ENCODE results near the gene SH3RF1. TPM values are rescaled to one million over a fixed set of nuclear protein-coding genes. Genes with fewer than 3 reads are reported as not detected.

SH3RF1 gene
- total RNA-seq, 1 experiment from 2014 or later, result 11.5 TPM

GRCh38 chr4:169103966-169104412, 166.8 kb downstream of the SH3RF1 start:
- ChIA-PET CTCF (no interaction called here), POLR2A (no interaction called here)
- H3K36me3 ChIP-seq (ENCODE audit: control insufficient read depth, insufficient read depth, low read length), result no peaks in the 10 kb centered on the region; the same call in 1 of the 2 replicates
- no peak for TF ChIP-seq SIN3A (IDR thresholded peaks at IDR 0.05; ENCODE audit: borderline replicate concordance, insufficient read depth, low read depth, low read length)
- TF ChIP-seq POLR2AphosphoS5 (IDR thresholded peaks at IDR 0.05; ENCODE audit: low read depth, low read length), result no peak
- H3K4me1 ChIP-seq (ENCODE audit: control insufficient read depth, insufficient read depth, low read length), result no peaks in the 10 kb centered on the region; the same call in 1 of the 2 replicates
- no peak overlapping the region; the same call in 1 of the 2 replicates for H3K27ac ChIP-seq (ENCODE audit: low read length)
- peak; percentile 38 for ATAC-seq
- no peak overlapping the region for H3K4me3 ChIP-seq (ENCODE audit: low read depth in 2 of 2, low read length in 2 of 2)
- no peak for DNase-seq (ENCODE audit: low read depth, low spot score)
- H3K9me3 ChIP-seq (ENCODE audit: control insufficient read depth, insufficient read depth, low read depth, low read length), result no peaks in the 10 kb centered on the region
- no TSS peak for BruUV-seq (replicated peaks)
- no peaks in the 10 kb centered on the region for H3K27me3 ChIP-seq (ENCODE audit: control insufficient read depth, insufficient read depth, low read length)
- in situ Hi-C loops (cut with HindIII; ENCODE audit: low pct_unique_long_range_greater_than_20kb, low sequenced_read_pairs) (no loop called here), intact Hi-C loops (cut with micrococcal nuclease; ENCODE audit: unreplicated experiment) (no loop called here)

DNA sequence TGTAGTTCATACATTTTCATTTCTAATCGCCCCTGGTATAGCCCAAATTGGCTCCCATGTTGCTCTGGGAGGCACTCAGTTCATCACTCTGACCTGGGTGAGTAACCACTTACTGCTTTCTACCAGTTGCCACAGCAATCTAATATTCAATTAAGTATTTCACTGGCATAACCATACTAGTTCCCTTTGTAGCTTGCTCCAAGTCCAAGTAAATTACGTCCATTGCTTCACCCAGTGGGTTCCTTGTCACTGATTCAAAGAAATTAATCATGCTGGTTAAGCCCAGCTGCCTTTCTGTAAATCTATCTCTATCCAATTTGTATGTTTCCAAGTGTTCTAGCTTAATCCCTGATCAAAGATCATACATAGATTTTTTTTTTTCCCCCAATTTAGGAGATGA, 168.7 kb downstream of the SH3RF1 start:
- ATAC-seq (no peak), DNase-seq (ENCODE audit: low read depth, low spot score) (no peak)
- Histone ChIP-seq H3K27ac (ENCODE audit: low read length) (no peak overlapping the region), H3K36me3 (ENCODE audit: control insufficient read depth, insufficient read depth, low read length) (no peaks in the 10 kb centered on the region; the same call in 1 of the 2 replicates), H3K4me1 (ENCODE audit: control insufficient read depth, insufficient read depth, low read length) (no peaks in the 10 kb centered on the region; the same call in 1 of the 2 replicates), H3K9me3 (ENCODE audit: control insufficient read depth, insufficient read depth, low read depth, low read length) (no peaks in the 10 kb centered on the region), H3K27me3 (ENCODE audit: control insufficient read depth, insufficient read depth, low read length) (no peaks in the 10 kb centered on the region), H3K4me3 (ENCODE audit: low read depth in 2 of 2, low read length in 2 of 2) (no peak overlapping the region)
- no TSS peak for BruUV-seq (replicated peaks)
- in situ Hi-C loops (cut with HindIII; ENCODE audit: low pct_unique_long_range_greater_than_20kb, low sequenced_read_pairs) (no loop called here), intact Hi-C loops (cut with micrococcal nuclease; ENCODE audit: unreplicated experiment) (no loop called here)
- no peak for TF ChIP-seq POLR2AphosphoS5 (IDR thresholded peaks at IDR 0.05; ENCODE audit: low read depth, low read length)
- CTCF ChIA-PET, result interaction anchor here (0.6 kb wide), 2 partner anchors 77 to 90 kb away, joined by 3 to 5 read pairs; no protein-coding TSS in a partner anchor
- POLR2A ChIA-PET, result no interaction called here

DNA sequence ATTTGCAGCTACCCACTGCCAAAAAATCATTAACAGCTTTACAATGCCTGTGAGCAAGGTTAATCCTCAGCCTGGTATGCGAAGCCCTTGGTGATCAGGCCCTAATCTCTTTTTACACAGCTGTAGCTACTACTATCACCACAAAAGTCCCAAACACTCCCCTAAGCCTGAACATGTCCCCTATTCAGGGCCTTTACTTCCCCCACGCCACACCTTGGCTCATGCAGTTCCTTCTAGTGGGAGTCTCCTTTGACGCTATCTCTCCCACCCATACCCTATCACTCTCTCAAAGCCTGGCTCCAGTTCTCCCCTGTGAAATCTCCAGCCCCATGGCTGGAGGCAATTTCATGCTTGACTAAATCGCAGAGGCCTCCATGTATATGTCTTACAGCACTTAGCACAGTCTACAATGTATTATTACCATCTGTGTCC, 170.1 kb downstream of the SH3RF1 start:
- no peak for DNase-seq (ENCODE audit: low read depth, low spot score)
- no peaks in the 10 kb centered on the region for H3K27me3 ChIP-seq (ENCODE audit: control insufficient read depth, insufficient read depth, low read length)
- H3K27ac ChIP-seq (ENCODE audit: low read length), result no peak overlapping the region
- TF ChIP-seq SIN3A (IDR thresholded peaks at IDR 0.05; ENCODE audit: borderline replicate concordance, insufficient read depth, low read depth, low read length) (no peak), POLR2AphosphoS5 (IDR thresholded peaks at IDR 0.05; ENCODE audit: low read depth, low read length) (no peak), TCF7L2 (IDR thresholded peaks at IDR 0.05; ENCODE audit: low read depth, low read length) (no peak), CTCF (IDR thresholded peaks at IDR 0.05) (no peak)
- TF ChIP-seq, protein P1, sequence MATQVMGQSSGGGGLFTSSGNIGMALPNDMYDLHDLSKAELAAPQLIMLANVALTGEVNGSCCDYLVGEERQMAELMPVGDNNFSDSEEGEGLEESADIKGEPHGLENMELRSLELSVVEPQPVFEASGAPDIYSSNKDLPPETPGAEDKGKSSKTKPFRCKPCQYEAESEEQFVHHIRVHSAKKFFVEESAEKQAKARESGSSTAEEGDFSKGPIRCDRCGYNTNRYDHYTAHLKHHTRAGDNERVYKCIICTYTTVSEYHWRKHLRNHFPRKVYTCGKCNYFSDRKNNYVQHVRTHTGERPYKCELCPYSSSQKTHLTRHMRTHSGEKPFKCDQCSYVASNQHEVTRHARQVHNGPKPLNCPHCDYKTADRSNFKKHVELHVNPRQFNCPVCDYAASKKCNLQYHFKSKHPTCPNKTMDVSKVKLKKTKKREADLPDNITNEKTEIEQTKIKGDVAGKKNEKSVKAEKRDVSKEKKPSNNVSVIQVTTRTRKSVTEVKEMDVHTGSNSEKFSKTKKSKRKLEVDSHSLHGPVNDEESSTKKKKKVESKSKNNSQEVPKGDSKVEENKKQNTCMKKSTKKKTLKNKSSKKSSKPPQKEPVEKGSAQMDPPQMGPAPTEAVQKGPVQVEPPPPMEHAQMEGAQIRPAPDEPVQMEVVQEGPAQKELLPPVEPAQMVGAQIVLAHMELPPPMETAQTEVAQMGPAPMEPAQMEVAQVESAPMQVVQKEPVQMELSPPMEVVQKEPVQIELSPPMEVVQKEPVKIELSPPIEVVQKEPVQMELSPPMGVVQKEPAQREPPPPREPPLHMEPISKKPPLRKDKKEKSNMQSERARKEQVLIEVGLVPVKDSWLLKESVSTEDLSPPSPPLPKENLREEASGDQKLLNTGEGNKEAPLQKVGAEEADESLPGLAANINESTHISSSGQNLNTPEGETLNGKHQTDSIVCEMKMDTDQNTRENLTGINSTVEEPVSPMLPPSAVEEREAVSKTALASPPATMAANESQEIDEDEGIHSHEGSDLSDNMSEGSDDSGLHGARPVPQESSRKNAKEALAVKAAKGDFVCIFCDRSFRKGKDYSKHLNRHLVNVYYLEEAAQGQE (IDR thresholded peaks at IDR 0.05; ENCODE audit: insufficient read depth in 1 of 2, low read depth in 2 of 2, low read length in 1 of 2), result no peak
- ChIA-PET CTCF (no interaction called here), POLR2A (no interaction called here)
- no peaks in the 10 kb centered on the region for H3K9me3 ChIP-seq (ENCODE audit: control insufficient read depth, insufficient read depth, low read depth, low read length)
- no TSS peak for BruUV-seq (replicated peaks)
- in situ Hi-C loops (cut with HindIII; ENCODE audit: low pct_unique_long_range_greater_than_20kb, low sequenced_read_pairs), result no loop called here
- no peaks in the 10 kb centered on the region; the same call in 1 of the 2 replicates for H3K4me1 ChIP-seq (ENCODE audit: control insufficient read depth, insufficient read depth, low read length)
- no peak for ATAC-seq
- intact Hi-C loops (cut with micrococcal nuclease; ENCODE audit: unreplicated experiment), result no loop called here
- H3K4me3 ChIP-seq (ENCODE audit: low read depth in 2 of 2, low read length in 2 of 2), result no peak overlapping the region
- H3K36me3 ChIP-seq (ENCODE audit: control insufficient read depth, insufficient read depth, low read length), result no peaks in the 10 kb centered on the region
